ENCODE measurements around the gene NDUFV3.
"Not testable (repeated sequence)": the region's sequence is repeated elsewhere in the genome, so short reads cannot be mapped to it uniquely, and the experiment has no call there.

Gene NDUFV3

GRCh38 chr21:42892931-42893755, at the start of gene NDUFV3:
TSS of gene NDUFV3 (plus strand) at chr21:42893309. CDS start at chr21:42893334, 25 bp downstream.
- peak; percentile 65 for FAIRE-seq

DNA sequence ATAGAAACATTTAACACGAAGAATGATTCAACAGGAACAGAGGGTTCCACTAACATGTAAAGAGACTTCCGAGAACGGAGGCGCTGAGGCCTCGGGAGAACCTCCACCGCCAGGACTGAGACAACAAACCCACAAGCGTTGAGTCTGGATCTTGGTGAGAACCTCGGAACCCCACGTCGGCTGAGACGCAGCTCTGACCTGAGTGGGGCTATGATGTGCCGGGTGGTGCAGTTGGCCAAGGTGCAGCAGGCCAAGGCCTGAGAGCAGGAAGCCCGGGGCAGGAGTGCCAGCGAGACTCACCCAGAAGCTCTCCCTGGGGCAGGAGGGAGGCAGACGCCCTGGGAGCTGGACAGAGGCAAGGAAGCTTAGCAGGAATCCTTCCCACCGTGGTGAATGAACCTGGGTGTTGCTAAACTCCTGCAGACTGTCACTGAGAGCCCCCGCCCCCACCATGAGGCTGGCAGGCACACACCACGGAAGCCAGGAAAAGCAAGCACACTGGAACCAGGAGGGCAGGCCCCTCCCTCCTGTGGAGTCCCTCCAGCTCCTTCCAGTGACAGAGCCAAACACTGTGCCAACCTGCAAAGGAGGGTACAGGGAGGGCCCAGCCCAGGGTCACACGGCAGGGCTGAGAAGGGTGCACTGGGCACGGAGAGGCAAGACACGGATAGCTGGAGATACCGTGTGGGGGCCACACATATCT, 48.5 kb upstream of the NDUFV3 start:
- no peak for FAIRE-seq

- FAIRE-seq = no peak
Measured at GRCh38 chr21:42845296-42845965, 47.7 kb upstream of the NDUFV3 start.

DNA sequence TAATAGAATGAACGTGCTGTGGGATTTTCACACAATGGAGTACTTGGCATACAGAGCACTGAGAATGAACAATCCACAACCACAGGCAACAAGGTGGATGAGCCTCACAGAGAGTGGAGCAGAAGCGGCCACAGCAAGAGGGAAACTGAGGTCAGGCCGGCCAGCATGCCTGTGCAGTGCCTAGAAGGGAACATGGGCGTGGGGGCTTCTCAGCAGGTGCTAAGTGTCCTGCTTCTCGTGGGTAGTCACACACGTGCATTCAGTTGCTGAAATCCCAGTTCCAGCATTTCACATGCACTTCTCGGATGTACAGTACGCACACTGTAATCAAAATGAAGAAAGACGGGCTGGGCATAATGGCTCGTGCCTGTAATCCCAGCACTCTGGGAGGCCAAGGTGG, 46.9 kb upstream of the NDUFV3 start:
- FAIRE-seq = no peak

- FAIRE-seq = no peak
Measured at GRCh38 chr21:42847051-42847707, 45.9 kb upstream of the NDUFV3 start.

- no peak for FAIRE-seq
Measured at GRCh38 chr21:42847726-42848125, 45.4 kb upstream of the NDUFV3 start.

GRCh38 chr21:42848144-42848931, 44.8 kb upstream of the NDUFV3 start:
- FAIRE-seq = not testable (repeated sequence)

DNA sequence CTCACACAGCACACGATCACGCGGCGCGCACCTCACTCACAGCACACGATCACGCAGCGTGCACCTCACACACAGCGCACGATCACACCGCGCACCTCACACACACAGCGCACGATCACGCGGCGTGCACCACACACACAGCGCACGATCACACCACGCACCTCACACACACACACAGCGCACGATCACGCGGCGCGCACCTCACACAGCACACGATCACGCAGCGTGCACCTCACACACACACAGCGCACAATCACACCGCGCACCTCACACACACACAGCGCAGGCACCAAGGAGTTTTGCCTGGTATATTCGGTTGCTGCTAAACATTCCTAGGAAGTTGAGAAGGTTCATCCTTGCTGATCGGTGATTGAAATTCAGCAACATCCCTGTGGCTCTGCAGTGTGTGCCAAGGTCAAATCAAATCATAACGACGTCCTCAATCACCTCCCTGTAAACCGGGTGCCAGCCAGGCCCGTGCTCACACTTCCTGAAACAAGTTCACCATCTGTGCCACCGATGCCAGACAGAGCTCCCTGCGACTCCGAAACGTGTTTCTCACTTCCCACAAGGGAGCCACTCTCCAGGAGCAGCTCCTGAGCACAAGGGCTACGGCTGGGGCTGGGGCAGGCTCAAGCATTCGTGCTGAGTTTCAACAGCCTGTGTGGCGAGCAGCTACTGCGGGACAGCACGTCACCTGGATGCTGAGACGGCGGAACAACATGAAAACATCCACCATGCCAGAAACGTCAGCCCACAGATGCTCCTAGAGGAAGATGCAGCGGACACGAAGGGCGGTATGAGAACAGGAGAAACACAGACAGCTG, 44.0 kb upstream of the NDUFV3 start:
- FAIRE-seq = no peak

GRCh38 chr21:42849759-42850412, 43.2 kb upstream of the NDUFV3 start:
- FAIRE-seq = no peak

DNA sequence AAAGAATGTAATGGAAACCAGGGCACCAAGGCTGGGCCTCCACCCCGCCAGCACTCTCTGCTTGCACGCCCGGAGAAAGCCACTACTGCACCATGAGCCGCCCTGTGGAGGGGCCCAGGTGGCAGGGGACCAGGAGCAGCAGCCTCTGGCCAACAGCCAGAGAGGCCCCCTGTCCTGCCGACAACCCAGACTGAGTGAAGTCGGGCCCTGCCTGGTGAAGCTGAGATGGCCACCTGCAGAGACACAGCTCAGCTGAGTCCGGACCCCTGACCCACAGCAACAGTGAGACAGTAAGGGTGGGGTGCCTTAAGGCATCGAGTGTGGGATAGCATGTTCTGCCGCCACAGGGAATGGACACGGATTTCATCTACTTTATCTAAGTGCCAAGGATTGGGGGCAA, 42.6 kb upstream of the NDUFV3 start:
- no peak for FAIRE-seq

- FAIRE-seq = no peak
Measured at GRCh38 chr21:42850866-42851391, 42.2 kb upstream of the NDUFV3 start.

DNA sequence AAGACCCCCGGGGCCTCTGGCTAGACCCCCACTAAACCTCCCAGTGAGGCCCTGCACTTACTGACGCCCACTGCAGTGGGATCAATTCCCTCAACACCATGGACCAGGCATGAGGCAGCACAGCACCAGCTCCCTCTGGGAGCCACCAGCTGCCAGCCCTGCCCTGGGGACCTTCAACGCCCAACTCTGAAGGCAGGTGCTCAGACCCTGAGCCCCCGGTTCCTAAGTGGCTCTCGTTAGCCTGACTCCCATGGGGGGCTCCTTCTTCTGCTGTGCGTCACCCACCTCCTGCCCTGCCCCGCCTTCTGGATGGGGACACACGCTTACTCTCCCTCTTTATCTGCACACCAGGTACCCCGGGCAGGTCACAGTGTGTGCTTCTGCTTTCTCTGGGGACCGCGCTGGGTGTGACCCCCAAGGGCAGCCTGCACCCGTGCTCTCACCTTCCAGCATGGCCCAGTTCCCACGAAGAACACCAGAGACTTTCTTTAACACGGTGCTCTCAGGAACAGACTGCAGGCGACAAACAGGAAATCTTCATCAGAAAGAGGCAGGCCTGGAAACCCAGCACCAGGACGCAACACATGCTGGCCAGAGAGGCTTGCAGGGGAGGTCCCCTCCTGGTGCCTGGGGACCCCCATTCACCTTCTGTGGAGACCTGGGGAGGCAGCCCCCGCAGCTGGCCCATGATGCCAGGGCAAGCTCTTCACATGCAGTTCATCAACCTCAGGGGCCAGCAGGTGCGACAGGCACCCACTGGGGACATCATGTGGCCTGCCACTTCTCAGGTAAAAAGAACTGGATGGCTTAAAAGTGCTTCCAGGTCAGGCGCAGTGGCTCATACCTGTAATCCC, 41.1 kb upstream of the NDUFV3 start:
- FAIRE-seq = no peak

DNA sequence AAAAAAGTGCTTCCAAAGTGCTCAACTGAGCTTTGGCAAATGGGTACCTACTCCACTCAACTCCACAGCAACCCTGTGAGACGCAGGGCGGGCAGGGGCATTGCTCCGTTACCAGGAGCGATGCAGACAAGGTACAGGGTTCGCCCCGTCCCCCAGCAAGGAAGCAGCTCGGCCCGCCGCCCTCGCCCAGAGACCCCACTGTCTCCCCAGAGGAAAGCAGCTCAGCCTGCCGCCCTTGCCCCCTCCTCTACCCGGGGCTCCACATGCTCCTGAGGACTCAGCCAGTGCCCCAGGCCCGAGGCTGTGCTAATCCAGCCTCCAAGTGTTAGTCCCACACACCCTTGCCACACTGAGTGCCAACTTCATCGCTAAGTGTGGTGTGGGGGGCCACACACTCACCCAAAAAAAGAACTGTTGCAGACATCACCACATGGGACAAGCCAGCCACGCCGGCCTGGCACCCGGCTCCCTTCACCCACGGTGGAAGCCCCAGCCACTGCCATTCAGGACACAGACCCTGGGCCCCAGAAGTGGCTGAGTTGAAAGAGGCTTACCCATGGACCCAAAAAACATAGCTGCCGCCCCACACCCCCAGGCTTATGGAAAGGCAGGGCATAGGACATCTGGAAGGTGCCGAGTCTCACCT, 40.1 kb upstream of the NDUFV3 start:
- no peak for FAIRE-seq

GRCh38 chr21:42853621-42854020, 39.5 kb upstream of the NDUFV3 start:
- no peak for FAIRE-seq

DNA sequence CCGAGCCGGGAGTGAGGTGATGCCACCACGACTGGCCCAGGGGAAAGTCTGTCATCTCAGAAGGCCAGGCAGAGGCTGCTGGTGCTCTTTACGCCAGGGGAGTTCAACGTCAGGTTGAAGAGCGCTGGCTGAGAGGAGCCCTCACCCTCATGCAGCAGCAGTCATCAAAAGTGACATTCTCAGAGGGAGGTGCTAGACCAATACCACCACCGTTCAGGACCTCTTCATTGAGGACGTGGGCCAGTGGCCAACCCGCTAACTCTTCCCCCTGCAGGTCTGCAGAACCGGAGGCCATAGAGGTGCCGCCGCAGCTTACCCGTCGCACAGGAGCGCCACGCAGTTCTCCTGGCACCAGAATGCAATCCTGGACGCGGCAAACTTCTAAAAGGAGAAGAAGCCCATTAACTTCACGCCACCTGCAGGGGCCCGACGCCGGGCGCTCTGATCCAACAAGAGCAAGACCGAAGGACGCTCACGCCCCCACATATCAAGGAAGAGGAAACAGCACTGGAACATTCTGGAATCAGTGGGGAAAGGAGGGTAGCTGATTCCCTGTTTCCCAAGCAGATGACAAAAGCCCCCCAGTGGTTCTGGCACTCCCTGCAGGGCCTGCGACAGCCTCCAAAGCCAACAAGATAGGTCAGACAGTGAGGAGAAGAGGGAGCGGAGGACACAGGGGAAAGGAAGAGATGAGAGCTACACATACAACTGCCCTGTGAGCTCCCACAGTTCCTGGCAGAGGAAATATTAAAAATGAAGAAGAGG, 38.7 kb upstream of the NDUFV3 start:
- no peak for FAIRE-seq

DNA sequence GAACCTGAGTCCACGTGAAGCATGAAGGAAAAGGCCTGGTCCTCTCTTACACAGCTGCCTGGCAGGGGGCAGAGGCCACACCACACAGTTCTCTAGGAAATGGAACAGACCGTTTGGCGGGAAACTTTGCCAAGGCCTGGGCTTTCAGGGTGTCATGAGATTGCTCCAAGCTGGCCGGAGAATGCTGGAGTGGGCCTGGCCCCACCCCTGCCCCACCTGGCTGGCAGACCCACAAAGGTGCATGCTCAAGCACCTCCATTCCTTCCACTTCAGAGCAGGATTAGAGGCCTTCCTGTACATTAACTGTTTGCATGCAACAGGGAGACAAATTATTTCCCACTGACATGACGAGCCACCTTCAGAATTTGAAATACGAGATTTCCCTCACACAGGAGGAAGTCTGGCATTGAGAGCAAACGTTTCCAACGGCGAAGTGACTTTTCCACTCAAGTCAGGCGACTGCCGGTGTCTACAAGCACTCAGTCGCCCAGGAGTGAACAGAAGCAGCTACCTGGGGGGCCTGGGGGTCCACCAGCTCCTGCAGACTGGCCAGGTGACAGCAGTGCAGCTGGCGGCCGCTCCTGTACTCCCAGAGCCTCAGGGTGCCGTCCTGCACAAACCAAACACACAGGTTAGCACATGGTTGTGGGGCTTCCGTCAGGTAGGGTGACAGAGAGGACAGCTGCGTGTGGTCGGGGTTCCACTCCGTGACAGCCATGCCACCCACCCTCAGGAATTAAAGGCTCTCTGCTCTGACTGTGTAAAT, 37.8 kb upstream of the NDUFV3 start:
- FAIRE-seq = no peak

DNA sequence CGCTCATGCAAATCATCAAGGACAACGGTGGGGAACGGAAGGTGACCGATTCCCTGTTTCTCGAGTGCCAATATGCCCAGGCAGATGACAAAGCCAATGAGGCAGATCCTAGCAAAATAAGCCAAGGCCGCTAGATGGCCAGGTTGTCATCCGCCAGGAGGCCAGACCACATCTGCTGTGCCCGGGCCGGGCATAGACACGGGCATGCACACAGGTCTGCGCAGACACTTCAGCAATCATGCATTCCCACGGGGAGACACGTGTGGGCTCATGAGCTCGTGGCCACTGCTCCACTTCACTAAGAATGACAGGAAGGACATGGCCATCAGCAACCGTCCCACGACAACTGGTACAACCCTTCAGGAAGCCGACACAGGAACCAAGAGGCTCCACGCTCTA, 37.2 kb upstream of the NDUFV3 start:
- FAIRE-seq = no peak

- no peak for FAIRE-seq
Measured at GRCh38 chr21:42857216-42857615, 35.9 kb upstream of the NDUFV3 start.
